ENCODE measurements around the gene SPAG6. TPM values are rescaled to one million over a fixed set of nuclear protein-coding genes. Genes with fewer than 3 reads are reported as not detected.
"Not testable (repeated sequence)": the region's sequence is repeated elsewhere in the genome, so short reads cannot be mapped to it uniquely, and the experiment has no call there.

SPAG6 gene
- total and polyA plus RNA-seq, 4 donors: 0.36 TPM; not detected in 3

- H3K27me3 ChIP-seq (ENCODE audit: control insufficient read depth in 1 of 2, insufficient read depth in 2 of 2, low read length in 1 of 2): no peaks in the 10 kb centered on the region
- H3K4me3 ChIP-seq (ENCODE audit: low read length in 2 of 2): no peak overlapping the region
- no peak for ATAC-seq (ENCODE audit: low FRiP score)
- DNase-seq: no peak
- no peak overlapping the region for H3K27ac ChIP-seq (ENCODE audit: low read depth in 1 of 2, low read length in 2 of 2)
- no peaks in the 10 kb centered on the region for H3K4me1 ChIP-seq (ENCODE audit: control insufficient read depth in 1 of 2, insufficient read depth in 2 of 2, low read length in 2 of 2)
- WGBS, 2 donors: 88 to 90% methylated on average over 4 of the region's 4 CpGs
- intact Hi-C loops (cut with DNase I): no loop called here
- H3K9me3 ChIP-seq (ENCODE audit: control insufficient read depth, low read length): no peaks in the 10 kb centered on the region
- H3K36me3 ChIP-seq (ENCODE audit: control insufficient read depth in 1 of 2, insufficient read depth in 2 of 2, low read length in 1 of 2): no peaks in the 10 kb centered on the region
Observed at GRCh38 chr10:22356324-22356873, 11.1 kb downstream of the SPAG6 start.

DNA sequence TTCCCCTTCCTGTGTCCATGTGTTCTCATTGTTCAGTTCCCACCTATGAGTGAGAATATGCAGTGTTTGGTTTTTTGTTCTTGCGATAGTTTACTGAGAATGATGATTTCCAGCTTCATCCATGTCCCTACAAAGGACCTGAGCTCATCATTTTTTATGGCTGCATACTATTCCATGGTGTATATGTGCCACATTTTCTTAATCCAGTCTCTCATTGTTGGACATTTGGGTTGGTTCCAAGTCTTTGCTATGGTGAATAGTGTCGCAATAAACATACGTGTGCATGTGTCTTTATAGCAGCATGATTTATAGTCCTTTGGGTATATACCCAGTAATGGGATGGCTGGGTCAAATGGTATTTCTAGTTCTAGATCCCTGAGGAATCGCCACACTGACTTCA, 12.5 kb downstream of the SPAG6 start:
- H3K27ac ChIP-seq (ENCODE audit: low read depth in 1 of 2, low read length in 2 of 2); H3K4me1 ChIP-seq (ENCODE audit: control insufficient read depth in 1 of 2, insufficient read depth in 2 of 2, low read length in 2 of 2); intact Hi-C loops (cut with DNase I); H3K4me3 ChIP-seq (ENCODE audit: low read length in 2 of 2); H3K9me3 ChIP-seq (ENCODE audit: control insufficient read depth, low read length); H3K27me3 ChIP-seq (ENCODE audit: control insufficient read depth in 1 of 2, insufficient read depth in 2 of 2, low read length in 1 of 2); DNase-seq; H3K36me3 ChIP-seq (ENCODE audit: control insufficient read depth in 1 of 2, insufficient read depth in 2 of 2, low read length in 1 of 2); ATAC-seq (ENCODE audit: low FRiP score): not testable (repeated sequence)
- 83 to 94% methylated on average over 3 of the region's 4 CpGs for WGBS, 2 donors

- no peaks in the 10 kb centered on the region for H3K9me3 ChIP-seq (ENCODE audit: control insufficient read depth, low read length)
- no peak for ATAC-seq (ENCODE audit: low FRiP score)
- intact Hi-C loops (cut with DNase I): no loop called here
- no peaks in the 10 kb centered on the region for H3K4me1 ChIP-seq (ENCODE audit: control insufficient read depth in 1 of 2, insufficient read depth in 2 of 2, low read length in 2 of 2)
- no peaks in the 10 kb centered on the region for H3K36me3 ChIP-seq (ENCODE audit: control insufficient read depth in 1 of 2, insufficient read depth in 2 of 2, low read length in 1 of 2)
- DNase-seq: no peak
- H3K4me3 ChIP-seq (ENCODE audit: low read length in 2 of 2): no peak overlapping the region
- no peaks in the 10 kb centered on the region for H3K27me3 ChIP-seq (ENCODE audit: control insufficient read depth in 1 of 2, insufficient read depth in 2 of 2, low read length in 1 of 2)
- WGBS, 2 donors: 92 to 95% methylated on average over 6 of the region's 6 CpGs
- H3K27ac ChIP-seq (ENCODE audit: low read depth in 1 of 2, low read length in 2 of 2): no peak overlapping the region
Observed at GRCh38 chr10:22363305-22363704, 18.0 kb downstream of the SPAG6 start.

- Histone ChIP-seq H3K9me3 (ENCODE audit: control insufficient read depth, low read length) (no peaks in the 10 kb centered on the region), H3K27ac (ENCODE audit: low read depth in 1 of 2, low read length in 2 of 2) (no peak overlapping the region), H3K27me3 (ENCODE audit: control insufficient read depth in 1 of 2, insufficient read depth in 2 of 2, low read length in 1 of 2) (no peaks in the 10 kb centered on the region), H3K36me3 (ENCODE audit: control insufficient read depth in 1 of 2, insufficient read depth in 2 of 2, low read length in 1 of 2) (no peaks in the 10 kb centered on the region), H3K4me1 (ENCODE audit: control insufficient read depth in 1 of 2, insufficient read depth in 2 of 2, low read length in 2 of 2) (no peaks in the 10 kb centered on the region), H3K4me3 (ENCODE audit: low read length in 2 of 2) (no peak overlapping the region)
- intact Hi-C loops (cut with DNase I): no loop called here
- no peak for DNase-seq
- no peak for ATAC-seq (ENCODE audit: low FRiP score)
- 94 to 97% methylated on average over 5 of the region's 5 CpGs for WGBS, 2 donors
Observed at GRCh38 chr10:22364407-22365140, 19.3 kb downstream of the SPAG6 start.

DNA sequence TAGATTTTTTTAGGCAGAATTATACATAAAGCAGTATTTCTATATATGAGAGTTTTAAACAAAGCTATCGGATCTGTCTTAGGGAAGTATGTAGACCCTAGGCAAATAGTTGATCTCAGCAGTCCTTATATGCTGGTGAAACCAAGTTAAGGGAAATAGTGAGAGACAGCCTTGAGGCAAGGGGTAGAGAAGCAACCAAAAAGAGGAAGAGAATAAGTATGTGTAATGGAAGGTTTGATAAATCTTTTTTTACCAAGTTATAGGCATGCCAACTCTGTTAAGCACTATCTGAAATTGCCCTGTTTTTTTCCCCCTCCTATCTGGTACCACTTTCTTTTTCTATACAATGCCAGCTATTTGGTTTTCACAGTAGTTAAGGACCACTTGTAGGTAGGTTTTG, 19.9 kb downstream of the SPAG6 start:
- Histone ChIP-seq H3K9me3 (ENCODE audit: control insufficient read depth, low read length) (no peaks in the 10 kb centered on the region), H3K27me3 (ENCODE audit: control insufficient read depth in 1 of 2, insufficient read depth in 2 of 2, low read length in 1 of 2) (no peaks in the 10 kb centered on the region), H3K36me3 (ENCODE audit: control insufficient read depth in 1 of 2, insufficient read depth in 2 of 2, low read length in 1 of 2) (no peaks in the 10 kb centered on the region), H3K27ac (ENCODE audit: low read depth in 1 of 2, low read length in 2 of 2) (no peak overlapping the region), H3K4me1 (ENCODE audit: control insufficient read depth in 1 of 2, insufficient read depth in 2 of 2, low read length in 2 of 2) (no peaks in the 10 kb centered on the region), H3K4me3 (ENCODE audit: low read length in 2 of 2) (no peak overlapping the region)
- WGBS, 2 donors: 87 to 93% methylated on average over 1 of the region's 1 CpG
- intact Hi-C loops (cut with DNase I): no loop called here
- ATAC-seq (ENCODE audit: low FRiP score): no peak
- no peak for DNase-seq

GRCh38 chr10:22365644-22366434, 20.5 kb downstream of the SPAG6 start:
- DNase-seq: no peak
- no peaks in the 10 kb centered on the region for H3K27me3 ChIP-seq (ENCODE audit: control insufficient read depth in 1 of 2, insufficient read depth in 2 of 2, low read length in 1 of 2)
- intact Hi-C loops (cut with DNase I): no loop called here
- H3K27ac ChIP-seq (ENCODE audit: low read depth in 1 of 2, low read length in 2 of 2): no peak overlapping the region
- no peaks in the 10 kb centered on the region for H3K36me3 ChIP-seq (ENCODE audit: control insufficient read depth in 1 of 2, insufficient read depth in 2 of 2, low read length in 1 of 2)
- no peaks in the 10 kb centered on the region for H3K9me3 ChIP-seq (ENCODE audit: control insufficient read depth, low read length)
- no peaks in the 10 kb centered on the region for H3K4me1 ChIP-seq (ENCODE audit: control insufficient read depth in 1 of 2, insufficient read depth in 2 of 2, low read length in 2 of 2)
- no peak for ATAC-seq (ENCODE audit: low FRiP score)
- no peak overlapping the region for H3K4me3 ChIP-seq (ENCODE audit: low read length in 2 of 2)
- 67 to 71% methylated on average over 4 of the region's 4 CpGs for WGBS, 2 donors

DNA sequence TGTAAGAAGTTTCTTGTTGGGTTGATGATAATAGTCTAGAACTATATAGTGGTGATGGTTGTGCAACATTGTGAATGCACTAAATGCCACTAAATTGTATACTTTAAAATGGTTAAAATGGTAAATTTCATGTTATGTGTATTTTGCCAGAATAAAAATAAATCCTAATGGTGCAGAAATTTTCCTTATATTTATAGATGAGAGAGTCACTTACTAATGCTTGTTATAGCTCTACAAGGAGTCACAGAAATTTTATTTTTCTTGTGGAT, 21.1 kb downstream of the SPAG6 start:
- no peak for ATAC-seq (ENCODE audit: low FRiP score)
- no peaks in the 10 kb centered on the region for H3K36me3 ChIP-seq (ENCODE audit: control insufficient read depth in 1 of 2, insufficient read depth in 2 of 2, low read length in 1 of 2)
- H3K4me3 ChIP-seq (ENCODE audit: low read length in 2 of 2): no peak overlapping the region
- DNase-seq: no peak
- intact Hi-C loops (cut with DNase I): no loop called here
- no peaks in the 10 kb centered on the region for H3K9me3 ChIP-seq (ENCODE audit: control insufficient read depth, low read length)
- H3K27ac ChIP-seq (ENCODE audit: low read depth in 1 of 2, low read length in 2 of 2): no peak overlapping the region
- no peaks in the 10 kb centered on the region for H3K4me1 ChIP-seq (ENCODE audit: control insufficient read depth in 1 of 2, insufficient read depth in 2 of 2, low read length in 2 of 2)
- no peaks in the 10 kb centered on the region for H3K27me3 ChIP-seq (ENCODE audit: control insufficient read depth in 1 of 2, insufficient read depth in 2 of 2, low read length in 1 of 2)

- no peaks in the 10 kb centered on the region for H3K9me3 ChIP-seq (ENCODE audit: control insufficient read depth, low read length)
- intact Hi-C loops (cut with DNase I): no loop called here
- WGBS, 2 donors: 49 to 56% methylated on average over 2 of the region's 2 CpGs
Observed at GRCh38 chr10:22366771-22367170, 21.5 kb downstream of the SPAG6 start.

DNA sequence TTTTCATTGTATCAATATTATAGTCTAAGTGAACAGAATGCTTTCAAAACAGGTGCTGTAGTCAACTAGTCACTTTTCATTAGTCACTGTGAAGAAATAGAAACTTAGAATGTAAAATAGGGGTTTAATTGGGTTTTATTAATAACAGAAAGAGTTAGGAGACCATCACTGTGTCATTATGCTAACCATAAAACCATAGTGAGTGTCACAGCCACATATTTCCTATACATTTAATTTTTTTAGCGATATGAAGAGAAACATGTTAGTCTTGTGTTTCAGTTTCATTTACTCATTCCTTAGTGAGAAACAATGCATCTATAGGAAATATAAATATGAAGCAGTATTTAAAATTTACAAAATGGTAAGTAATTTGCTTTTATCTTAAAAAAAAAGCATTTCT, 22.2 kb downstream of the SPAG6 start:
- DNase-seq (no peak), ATAC-seq (ENCODE audit: low FRiP score) (no peak)
- no peak overlapping the region for H3K27ac ChIP-seq (ENCODE audit: low read depth in 1 of 2, low read length in 2 of 2)
- intact Hi-C loops (cut with DNase I): no loop called here
- H3K36me3 ChIP-seq (ENCODE audit: control insufficient read depth in 1 of 2, insufficient read depth in 2 of 2, low read length in 1 of 2): no peaks in the 10 kb centered on the region
- H3K27me3 ChIP-seq (ENCODE audit: control insufficient read depth in 1 of 2, insufficient read depth in 2 of 2, low read length in 1 of 2): no peaks in the 10 kb centered on the region
- H3K4me3 ChIP-seq (ENCODE audit: low read length in 2 of 2): no peak overlapping the region
- H3K4me1 ChIP-seq (ENCODE audit: control insufficient read depth in 1 of 2, insufficient read depth in 2 of 2, low read length in 2 of 2): no peaks in the 10 kb centered on the region
- no peaks in the 10 kb centered on the region for H3K9me3 ChIP-seq (ENCODE audit: control insufficient read depth, low read length)
- WGBS, 2 donors: 93 to 95% methylated on average over 1 of the region's 1 CpG

More at GRCh38 chr10:22366771-22367170, 21.5 kb downstream of the SPAG6 start:
- H3K36me3 ChIP-seq (ENCODE audit: control insufficient read depth in 1 of 2, insufficient read depth in 2 of 2, low read length in 1 of 2): no peaks in the 10 kb centered on the region
- H3K27me3 ChIP-seq (ENCODE audit: control insufficient read depth in 1 of 2, insufficient read depth in 2 of 2, low read length in 1 of 2): no peaks in the 10 kb centered on the region
- no peak overlapping the region for H3K4me3 ChIP-seq (ENCODE audit: low read length in 2 of 2)
- H3K27ac ChIP-seq (ENCODE audit: low read depth in 1 of 2, low read length in 2 of 2): no peak overlapping the region
- ATAC-seq (ENCODE audit: low FRiP score) (no peak), DNase-seq (no peak)
- H3K4me1 ChIP-seq (ENCODE audit: control insufficient read depth in 1 of 2, insufficient read depth in 2 of 2, low read length in 2 of 2): no peaks in the 10 kb centered on the region

All from aorta (tissue), 5 donors.